GM12892 (cell line): ENCODE measurements around the gene SAMD13.

Experiments
- POLR2A ChIP-seq: IDR thresholded peaks from 2 replicates; pipeline ENCODE4 v1.6.1; 2011; ENCODE audit warnings: low read depth, low read length, control low read depth
- POLR2AphosphoS5 ChIP-seq: IDR thresholded peaks from 2 replicates; pipeline ENCODE4 v1.6.1; 2011; ENCODE audit warnings: low read depth, low read length, control low read depth
- TAF1 ChIP-seq: IDR thresholded peaks from 2 replicates; pipeline ENCODE4 v1.6.1; 2011; ENCODE audit warnings: low read depth, mild to moderate bottlenecking, control low read depth, low read length, borderline replicate concordance

DNA sequence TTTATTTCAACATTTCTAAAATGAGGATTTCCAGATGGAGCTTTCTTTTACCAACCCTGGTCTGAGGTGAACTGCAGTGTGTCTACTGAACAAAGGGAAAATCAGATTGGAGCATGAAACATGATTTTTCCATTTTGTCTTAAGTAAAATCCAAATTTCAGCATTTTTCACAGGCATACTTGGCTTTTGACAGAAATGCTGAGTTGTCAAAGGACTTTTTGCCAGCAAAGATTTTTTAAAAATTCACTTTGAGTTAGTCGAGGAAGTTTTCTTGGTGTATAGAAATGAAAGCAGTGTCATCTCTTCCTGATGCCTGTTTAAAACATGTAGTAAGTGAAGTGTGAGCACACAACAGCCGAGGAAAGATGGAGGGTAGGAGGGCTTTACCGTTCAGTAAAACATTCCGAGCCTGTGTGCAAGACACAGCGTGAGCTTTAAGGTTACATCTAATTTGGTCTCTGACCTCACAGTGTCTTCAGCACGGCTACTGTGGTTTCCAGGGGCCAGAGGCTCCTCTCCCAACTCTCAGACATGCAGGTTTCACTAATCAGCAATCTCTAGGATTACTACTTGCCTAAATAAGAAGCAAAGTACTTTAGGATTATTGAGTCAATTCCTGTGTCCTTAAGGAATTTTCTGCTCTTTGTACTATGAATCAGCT, 45.9 kb downstream of the SAMD13 start:
- TF ChIP-seq POLR2A, result no peak
- TF ChIP-seq POLR2AphosphoS5, result no peak
- TF ChIP-seq TAF1, result no peak
